GM21717 (cell line): ENCODE measurements around the gene MPPED1.

Experiments used
- ATAC-seq: cut with Tn5 transposase; IDR thresholded peaks from one replicate; pipeline ENCODE4 v1.9.1; 2021; ENCODE audit warnings: mild to moderate bottlenecking, moderate library complexity; ENCODE audit not compliant: unreplicated experiment

MPPED1 gene

DNA sequence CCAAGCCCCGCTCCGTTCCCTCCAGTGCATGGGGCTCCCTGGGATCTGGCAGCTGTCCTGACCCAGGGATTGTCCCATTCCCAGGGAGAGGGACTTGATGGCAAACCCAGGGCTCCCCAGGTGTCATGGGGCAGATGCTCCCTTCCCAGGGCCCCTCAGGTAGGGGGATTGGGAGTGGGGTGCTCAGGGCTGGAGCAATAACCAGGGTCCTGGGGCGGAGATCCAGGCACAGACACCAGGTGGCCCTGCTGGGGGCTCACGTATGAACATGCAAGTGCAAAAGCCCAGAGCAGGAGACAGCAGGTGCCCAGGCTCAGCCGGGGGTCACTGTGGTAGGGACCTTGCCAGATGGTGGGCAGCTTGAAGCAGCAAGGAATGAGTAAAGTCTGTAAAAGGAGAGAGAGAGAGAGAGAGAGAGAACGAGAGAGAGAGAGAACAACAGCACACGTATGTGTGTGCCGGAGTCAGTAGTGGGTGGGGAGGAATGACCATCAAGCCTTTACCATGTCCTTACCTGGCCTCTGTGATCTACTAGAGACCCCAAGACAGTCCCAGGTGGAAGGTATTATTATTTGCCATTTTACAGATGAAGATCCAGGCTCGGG, 19.3 kb upstream of the MPPED1 start:
- ATAC-seq, result no peak

DNA sequence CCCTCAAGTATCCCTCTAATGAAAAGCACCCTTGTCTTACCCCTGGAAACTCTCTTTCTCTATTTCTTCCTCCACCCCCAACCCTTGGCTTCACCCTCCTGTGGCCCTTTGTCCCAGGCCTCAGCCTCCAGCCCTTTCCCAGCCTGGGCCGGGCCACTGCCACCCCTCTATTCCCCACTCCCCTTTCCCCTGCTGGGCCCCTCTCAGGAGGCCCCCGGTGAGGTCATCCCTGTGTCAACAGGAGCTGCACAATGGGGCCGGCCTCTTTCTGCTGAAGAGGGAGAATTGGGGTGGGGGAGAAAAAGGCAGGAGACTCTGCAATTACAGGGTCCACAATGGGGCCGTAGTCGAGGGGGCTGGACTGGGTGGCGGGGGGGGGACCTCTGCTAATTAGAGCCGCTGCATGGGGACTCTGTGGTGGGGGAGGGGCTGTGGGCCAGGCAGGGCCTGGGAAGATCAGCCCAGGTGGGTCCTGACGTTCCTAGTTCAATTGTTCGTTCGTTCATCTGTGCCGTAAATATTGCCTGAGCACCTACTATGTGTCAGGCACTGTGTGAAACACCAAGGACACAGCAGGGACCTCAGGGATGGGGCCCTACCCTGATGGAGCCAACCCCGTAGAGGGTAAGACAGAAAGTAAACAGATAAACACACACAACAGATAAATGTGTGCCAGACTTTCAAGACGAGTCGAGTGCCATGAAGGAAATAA, 18.5 kb upstream of the MPPED1 start:
- ATAC-seq, result no peak

DNA sequence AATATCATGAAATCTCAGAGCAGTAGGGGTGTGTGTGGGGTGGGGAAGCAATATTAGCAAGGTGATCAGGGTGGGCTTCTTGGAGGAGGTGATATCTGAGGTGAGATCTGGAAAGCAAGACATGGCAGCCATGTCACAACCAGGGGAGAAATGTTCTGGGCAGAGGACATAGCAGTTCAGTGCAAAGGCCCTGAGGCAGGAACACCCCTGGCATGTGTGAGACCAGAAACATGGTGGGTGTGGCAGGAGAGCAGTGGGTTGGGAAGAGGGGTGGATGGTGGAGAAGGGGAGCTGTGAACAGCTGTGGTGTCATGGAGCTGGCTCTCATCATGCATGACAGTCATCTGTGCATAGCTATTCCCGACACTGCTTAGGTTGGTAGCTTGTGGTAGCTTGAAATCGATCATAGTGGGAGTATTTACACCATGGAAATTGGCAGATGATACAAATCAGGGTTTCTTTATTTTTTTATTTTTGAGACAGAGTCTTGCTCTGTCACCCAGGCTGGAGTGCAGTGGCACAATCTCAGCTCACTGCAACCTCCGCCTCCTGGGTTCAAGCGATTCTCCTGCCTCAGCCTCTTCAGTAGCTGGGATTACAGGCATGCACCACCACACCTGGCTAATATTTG, 17.9 kb upstream of the MPPED1 start:
- ATAC-seq, result no peak

DNA sequence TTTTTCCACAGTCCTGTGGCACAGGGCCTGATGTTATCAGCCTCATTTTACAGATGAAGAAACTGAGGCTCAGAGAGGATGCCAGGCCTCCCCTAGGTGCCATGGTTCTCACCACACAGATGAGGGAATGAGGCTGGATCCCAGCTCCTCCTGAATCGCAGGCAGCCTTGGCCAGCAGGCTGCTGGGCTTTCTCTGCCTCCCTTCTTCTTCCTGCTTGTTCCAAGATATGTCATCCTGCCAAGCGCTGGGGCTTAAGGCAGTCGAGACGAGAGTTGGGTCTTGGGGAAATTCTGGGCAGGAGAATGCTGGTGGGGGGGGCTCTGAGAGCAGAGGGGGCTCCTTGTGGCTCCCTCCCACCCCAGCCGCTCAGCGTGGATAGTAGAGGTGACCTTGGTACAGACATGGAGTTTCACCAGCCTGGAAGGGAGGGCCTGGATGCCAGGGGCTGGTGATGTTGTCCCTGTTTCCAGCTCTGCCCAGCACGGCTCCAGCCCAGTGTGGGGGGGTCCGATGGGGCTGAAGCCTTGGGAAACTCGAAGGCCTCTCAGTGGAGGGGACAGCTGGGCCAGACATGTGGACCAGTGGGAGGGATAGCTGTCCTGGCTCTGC, 16.6 kb upstream of the MPPED1 start:
- no peak for ATAC-seq

DNA sequence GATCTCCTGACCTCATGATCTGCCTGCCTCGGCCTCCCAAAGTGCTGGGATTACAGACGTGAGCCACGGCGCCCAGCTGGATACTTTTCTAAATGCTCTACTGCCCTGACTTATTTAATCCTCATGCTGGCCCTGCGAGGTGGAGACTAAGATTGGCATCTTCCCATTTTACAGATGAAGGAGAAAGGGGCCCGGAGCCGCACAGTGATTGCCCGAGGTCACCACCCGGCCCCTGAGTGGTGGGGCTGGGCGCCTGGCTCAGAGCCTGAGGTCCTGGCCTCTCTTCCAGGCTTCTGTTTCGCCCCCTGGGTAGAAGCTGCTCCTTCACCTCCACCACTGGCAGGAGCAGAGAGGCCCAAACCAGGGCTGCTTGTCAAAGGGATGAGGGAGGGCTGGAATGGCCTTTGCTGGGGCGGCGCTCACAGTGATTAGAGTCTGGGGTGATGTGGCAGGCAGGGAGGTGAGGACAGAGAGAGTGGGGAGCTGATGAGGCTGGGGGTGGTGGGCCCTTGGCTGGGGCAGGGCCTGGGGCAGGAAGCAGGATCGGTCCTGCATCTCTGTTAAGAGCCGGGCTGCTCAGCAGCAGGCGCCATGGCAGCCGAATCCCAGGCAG, 15.4 kb upstream of the MPPED1 start:
- no peak for ATAC-seq

DNA sequence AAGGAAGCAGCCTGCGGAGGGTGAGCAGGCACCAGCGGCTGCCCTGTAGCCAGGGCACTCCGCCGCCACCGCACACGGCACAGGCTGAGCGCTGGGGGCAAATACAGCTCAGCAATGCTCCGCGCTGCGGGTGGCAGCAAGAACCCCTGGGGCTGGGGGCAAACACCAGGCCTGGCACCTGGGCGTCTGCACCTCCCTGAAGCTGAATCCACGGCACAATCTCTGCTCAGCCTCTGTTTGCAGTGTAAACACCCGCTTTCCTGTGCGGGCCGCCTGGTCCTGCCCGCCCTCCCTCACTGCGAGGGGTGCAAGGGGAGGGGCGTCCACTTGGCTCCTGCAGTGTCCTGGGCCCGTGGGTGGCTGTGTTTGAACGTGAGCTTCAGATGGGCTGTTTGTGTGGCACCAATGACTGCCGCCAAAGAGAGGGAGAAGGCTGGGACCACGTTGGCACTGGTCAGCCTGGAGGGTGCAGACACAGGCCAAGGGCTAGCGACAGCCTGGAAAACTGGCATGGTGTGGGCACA, 14.8 kb upstream of the MPPED1 start:
- ATAC-seq, result no peak

DNA sequence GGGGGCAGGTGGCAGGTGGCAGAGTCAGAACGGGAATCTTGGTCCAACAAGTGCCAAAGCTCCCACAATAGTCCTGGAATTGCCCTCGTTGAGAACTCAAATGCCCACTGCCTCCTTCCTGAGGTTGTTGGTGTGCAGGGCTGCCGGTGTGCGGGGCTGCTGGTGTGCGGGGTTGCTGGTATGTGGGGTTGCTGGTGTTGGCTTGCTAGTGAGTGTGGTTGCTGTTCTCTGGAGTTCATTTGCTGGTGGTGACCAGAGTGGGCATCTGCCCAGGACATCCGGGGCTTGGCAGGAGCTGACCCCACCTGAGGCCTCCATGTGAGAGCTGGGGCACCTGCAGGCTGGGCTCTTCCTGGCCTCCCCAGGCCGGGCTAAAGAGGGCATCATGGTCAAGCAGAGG, 14.0 kb upstream of the MPPED1 start:
- no peak for ATAC-seq

DNA sequence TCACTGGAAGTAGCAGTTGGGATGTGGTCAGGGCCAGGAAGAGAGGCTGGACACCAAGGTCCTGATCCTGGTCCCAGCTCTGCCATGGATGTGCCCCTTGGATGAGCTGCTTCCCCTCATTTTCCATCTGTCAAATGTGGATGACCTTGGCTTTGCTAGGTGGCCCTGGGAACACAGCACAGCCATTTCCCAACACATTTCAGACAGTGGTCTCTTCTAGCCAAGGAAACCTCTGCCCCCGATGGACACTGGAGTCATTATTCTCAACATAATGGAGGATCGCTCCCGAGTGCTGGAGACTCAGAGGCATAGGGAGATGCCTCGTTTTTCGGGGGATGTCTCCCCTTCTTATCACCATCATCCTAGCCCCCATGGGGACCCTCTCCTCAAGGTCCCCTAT, 13.6 kb upstream of the MPPED1 start:
- ATAC-seq, result no peak

DNA sequence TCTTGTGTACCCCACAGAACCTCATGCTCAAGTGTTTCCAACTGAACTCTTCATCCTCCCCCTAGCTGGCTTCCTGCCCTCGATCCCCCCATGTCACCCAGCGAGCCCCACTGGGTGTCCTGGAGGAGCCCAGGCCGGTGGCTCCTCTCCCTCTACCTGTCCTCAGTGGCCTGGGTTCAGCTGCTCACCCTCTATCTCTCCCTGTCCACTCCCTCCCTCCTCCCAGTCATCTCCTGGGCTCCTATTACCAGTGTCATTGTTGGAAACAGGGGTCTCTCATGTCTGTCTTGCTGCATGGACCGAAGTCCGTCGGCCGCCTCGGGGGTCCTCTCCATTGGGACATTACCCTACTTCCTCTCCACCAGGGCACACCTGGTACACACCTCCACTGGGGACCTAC, 12.9 kb upstream of the MPPED1 start:
- no peak for ATAC-seq

DNA sequence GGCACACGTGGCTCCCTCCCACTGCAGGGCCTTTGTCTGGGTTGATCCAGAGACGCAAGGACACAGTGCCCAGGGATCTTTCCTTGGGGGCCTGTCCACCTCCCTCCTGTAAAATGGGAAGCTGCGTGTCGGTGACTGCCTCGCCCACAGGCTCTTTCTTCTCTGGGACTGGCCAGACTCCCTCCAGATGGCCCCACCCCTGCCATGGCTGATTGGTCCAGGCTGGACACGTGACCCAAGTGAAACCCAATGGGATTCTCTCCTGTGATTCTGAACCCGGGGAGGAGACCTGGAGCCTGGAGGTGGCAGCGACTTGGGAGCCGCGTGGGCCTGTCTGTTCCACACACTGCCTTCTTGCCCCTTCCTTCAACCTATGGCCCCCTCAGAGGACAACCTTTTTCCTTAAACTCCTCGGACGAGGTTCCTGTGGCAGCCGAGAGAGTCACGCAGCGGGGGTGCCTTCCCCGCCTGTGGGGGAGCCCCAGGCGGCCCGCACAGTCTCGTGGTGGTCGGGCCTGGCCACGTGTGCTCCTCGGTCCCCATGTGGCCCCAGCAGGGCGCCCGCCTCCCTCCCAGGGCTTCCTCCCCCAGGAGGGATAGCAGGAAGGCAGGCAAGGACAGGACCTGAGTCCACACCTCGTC, 12.4 kb upstream of the MPPED1 start:
- ATAC-seq, result no peak

DNA sequence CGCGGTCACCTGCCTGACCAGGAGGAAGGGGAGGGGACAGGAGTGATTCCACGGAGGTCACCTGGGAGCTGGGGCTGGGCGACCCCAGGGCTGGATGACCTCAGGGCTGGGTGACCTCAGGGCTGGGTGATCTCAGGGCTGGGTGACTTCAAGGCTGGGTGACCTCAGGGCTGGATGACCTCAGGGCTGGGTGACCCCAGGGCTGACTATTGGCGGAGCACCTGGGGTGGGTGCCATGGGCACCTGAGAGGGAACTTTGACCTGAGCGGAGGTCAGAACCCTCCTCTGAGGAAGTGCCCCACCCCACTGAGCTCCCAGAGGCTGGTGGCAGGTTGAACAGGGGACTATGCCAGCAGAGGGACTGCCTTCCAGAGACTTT, 11.8 kb upstream of the MPPED1 start:
- ATAC-seq, result no peak

DNA sequence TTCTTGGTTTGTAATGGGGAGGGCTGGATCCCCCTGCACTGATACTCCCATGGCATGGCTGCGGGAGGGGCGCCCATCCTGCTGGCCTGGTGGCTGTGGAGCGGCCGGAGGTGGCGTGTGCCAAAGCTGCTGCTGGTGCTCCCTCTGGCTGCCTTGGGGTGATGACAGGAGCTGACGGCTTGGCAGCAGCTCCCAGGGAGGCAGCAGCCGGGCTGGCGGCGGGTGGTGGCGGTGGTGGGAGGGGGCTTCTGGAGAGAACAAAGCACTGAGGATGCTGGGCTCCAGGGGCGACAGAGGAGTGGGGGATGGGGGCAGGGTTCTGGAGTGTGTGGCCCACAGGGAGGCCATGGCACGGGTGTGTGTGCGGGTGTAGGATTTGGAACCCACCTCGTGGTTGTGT, 11.4 kb upstream of the MPPED1 start:
- ATAC-seq, result no peak

DNA sequence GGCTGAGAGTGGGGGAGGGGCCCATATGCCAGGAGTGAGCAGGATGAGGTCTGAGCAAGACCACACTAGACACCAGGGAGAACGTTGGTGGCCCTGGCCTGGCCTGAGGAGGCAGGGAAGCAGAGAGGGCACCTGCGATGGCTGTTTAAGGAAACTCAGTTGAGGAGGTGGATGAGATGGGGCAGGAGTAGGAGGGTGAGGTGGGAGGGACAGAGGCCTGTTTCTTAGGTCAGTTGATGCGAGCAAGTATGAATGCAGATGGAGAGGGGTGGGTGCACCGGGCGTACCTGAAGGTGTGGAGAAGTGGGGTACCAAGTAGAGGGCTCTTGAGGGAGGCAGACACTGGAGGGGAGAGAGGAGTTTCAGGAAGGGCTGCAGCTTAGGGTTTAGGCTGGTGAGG, 10.6 kb upstream of the MPPED1 start:
- ATAC-seq, result no peak

DNA sequence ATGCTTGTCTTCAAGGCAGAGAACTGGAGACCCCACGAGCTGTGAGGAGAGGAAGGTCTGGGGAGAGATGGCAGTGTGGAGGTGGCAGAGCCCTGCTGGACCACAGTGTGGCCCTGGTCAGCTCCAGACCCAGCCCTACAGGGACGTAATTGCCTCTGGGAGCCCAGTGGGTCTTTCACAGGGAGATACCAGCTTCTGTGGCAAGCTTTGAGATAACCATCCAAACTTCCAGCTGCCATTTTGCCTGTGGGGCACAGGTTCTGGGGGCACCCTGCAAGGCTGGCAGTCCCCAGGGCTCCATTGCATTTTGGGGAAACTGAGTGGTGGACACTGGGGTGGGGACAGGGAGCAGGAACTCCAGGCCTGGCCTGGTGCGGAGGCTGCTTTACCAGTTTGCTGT, 10.2 kb upstream of the MPPED1 start:
- no peak for ATAC-seq

DNA sequence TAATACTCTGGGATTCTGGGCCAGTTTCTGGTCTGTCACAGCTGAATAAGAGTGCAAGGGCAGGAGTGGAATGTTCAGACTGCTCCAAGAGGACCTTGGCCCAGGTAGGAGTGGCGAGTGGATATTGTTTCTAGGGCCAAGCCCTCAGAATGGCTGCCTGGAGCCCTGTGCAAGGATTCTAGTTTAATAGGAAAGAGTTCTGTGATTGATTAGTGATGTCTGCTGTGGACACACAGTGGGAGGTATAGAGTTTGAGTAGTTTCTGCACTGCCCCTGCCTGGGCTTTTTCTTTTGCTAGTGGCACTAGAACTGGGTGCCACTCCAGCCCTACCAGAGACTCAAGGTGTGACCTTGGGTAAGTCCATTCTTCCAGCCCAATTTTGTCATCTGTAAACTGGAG, 9.7 kb upstream of the MPPED1 start:
- ATAC-seq, result no peak

DNA sequence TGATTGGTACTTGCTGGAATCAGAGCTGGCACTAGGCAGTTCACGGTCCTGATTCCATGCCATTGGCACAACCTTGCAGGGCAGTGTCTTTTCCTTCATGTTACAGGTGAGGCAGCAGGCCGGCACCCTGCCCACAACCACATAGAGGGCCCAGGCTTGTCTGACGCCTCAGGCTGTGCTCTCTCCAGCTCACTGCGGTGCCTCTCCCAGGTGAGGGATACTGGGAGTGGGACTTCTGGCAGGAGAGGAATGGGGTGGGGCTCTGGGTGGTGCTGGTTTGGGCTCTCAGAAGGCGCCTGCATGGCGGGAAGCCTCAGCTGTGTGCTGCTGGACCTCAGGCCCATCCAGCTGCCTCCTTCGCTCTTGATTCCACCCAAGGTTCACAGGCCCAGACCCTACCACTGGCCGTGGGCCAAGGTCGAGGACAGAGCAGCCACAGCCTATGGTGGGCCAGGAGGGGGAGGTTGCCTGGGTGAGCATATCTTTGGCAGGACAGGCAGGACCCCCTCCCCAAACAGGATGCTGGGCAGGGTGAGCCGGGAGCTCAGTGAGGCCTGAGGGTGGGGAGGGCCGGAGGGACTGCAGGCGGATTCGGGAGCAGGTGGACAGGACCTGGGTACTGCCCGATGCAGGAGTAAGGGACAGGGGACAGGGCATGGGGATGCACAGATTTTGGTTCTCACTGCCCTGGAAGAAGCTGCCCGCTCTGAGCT, 7.0 kb upstream of the MPPED1 start:
- ATAC-seq, result no peak

DNA sequence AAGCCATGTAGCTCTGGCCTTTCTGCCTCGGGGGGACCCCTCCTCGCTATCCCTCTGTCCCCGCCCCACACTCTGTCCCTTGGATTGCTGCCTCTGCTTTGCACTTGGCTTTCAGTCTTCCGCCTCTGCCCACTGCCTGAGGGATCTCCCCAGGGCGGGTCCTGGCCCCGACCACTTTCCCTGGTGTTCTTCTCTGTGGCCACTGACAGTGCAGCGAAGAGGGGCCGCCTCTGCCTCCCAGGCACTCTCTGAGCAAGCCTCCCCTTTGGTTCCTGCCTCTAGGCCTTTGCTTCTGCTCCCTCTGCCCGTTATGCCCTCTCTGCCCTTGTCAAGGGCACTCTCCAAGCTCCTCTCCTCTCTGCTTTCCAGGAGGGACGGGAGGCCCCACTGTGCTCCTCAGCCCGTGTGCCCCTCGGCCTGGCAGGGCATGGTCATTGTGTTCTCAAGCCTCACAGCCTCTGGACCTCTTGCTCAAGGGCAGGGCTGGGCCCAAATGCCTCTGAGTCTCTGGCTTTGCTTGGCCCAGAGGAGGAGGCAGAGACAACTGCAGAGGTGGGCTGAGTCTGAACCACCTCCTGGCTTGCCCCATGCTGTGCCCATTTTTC, 5.5 kb upstream of the MPPED1 start:
- no peak for ATAC-seq

DNA sequence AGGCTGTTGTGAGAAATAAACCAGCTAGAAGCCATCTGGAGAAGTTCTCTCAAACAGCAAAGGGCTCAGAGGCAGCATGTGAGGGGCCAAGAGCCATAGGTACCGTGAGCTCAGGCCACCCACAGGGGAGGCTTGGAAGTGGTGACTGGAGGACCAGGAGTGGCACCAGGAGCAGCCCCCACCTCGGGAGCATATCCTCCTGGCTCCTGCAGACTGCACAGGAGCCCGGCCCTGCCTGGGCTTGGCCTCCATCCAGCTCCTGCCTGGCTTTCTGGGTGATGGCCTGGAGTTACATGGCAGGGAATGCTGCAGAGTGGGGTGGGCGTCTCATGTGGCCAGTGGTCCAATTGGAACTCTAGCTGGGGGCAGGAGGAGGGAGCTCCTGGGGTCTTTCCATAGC, 4.2 kb upstream of the MPPED1 start:
- ATAC-seq, result no peak

DNA sequence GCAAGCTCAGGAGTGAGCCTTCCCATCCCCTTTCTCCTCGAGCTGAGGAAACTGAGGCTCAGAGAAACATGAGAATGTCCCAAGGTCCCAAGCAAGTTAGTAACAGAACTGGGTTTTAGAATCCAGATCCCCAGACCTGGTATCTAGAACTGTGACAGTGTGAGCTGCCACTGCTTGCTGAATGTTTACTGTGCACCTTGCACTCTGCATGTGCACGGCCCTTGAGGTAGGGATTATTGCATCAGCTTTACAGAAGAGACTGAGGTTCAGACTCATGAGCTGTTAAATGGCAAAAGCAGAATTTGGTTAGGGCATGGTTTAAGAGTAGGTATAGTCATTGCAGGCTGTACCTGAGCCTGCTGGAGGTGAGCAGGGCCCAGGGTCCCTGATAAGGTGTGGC, 3.8 kb upstream of the MPPED1 start:
- no peak for ATAC-seq

DNA sequence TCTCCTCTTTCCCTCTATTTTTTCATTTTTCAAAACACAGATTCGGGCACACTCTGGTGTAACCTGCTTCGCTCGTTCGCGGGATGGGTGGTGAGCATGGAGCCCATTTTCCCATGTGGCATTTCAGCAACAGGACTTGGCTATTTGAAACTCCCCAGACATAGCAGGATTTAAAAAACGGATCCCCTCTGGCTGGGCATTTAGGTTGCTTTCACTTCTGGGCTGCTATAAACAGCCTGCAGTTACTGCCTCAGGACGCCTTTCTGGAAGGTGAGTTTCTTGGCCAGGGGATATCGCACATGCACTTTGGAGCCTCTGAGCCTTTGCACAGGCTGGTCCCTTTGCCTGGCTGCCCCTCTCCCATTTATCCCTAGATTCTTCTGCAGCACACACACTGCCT, 2.8 kb upstream of the MPPED1 start:
- no peak for ATAC-seq
